ENCODE measurements around the gene PDZD2. TPM values are rescaled to one million over a fixed set of nuclear protein-coding genes. Genes with fewer than 3 reads are reported as not detected.

PDZD2 gene
- total and polyA plus RNA-seq, 2 donors (not counting 3 experiments of a cell fraction or from before 2014, with no cell fraction given) = 0.66 to 6.9 TPM

DNA sequence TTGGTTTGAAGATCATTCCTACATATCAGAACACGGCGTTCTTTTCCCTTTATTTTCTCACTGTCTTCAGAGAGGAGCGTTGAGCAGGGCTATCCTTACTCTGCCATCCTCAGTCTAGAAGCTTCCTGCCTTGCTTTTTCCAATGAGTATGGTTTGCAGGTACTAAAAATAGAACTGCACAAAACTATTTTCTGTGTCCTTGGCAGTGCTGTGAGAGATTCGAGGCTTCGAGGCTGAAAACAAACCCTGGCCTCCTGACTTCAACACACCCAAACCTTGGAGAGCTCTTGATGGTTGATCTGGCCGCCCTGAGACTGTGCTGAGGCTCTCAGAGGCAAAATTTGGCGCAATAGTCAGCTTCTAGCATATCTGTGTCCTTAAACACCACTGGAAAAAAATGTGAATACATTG is 456.3 kb downstream of the PDZD2 start:
- ChIA-PET CTCF (interaction anchor here (0.6 to 4.2 kb wide), 4 partner anchors 11 to 519 kb away, joined by 3 to 100 read pairs (median 4); no protein-coding TSS in a partner anchor), POLR2A (no interaction called here)
- Histone ChIP-seq H2AFZ (ENCODE audit: low read depth, low read length) (no peak overlapping the region), H3K36me3 (ENCODE audit: control insufficient read depth in 2 of 2, extremely low read depth in 1 of 2, insufficient read depth in 2 of 2, low read length in 2 of 2) (no peaks in the 10 kb centered on the region), H3K9me3 (replicated peaks; ENCODE audit: control insufficient read depth, insufficient read depth, low read length) (no peaks in the 10 kb centered on the region), H3K4me3 (replicated peaks in 1 of 3; ENCODE audit: insufficient read depth in 1 of 3, low read depth in 1 of 3, low read length in 3 of 3) (no peak overlapping the region), H3K9ac (replicated peaks; ENCODE audit: extremely low read depth, insufficient read depth, low read length) (no peak overlapping the region), H3K27me3 (ENCODE audit: control insufficient read depth in 2 of 2, insufficient read depth in 2 of 2, low read length in 2 of 2) (no peaks in the 10 kb centered on the region), H4K20me1 (replicated peaks; ENCODE audit: control insufficient read depth, extremely low read depth, insufficient read depth, low read length) (no peaks in the 10 kb centered on the region), H3K4me2 (ENCODE audit: insufficient read depth, low read length) (no peak overlapping the region), H3K27ac (ENCODE audit: insufficient read depth, low read depth, low read length) (no peak overlapping the region), H3K4me1 (ENCODE audit: control insufficient read depth, extremely low read depth, insufficient read depth, low read length) (peaks cover 32% of the 10 kb centered on the region), H3K79me2 (ENCODE audit: control insufficient read depth, insufficient read depth, low read length) (no peaks in the 10 kb centered on the region), H3K9me1 (replicated peaks; ENCODE audit: control insufficient read depth, extremely low read depth, insufficient read depth, low read length) (no peaks in the 10 kb centered on the region)
- intact Hi-C loops (cut with micrococcal nuclease) = loop anchor here (5.0 kb wide), 1 partner anchor 492 kb away; the partner anchor contains the start of gene SUB1
- dilution Hi-C loops (cut with MboI; ENCODE audit: extremely low pct_ligation_motif_present, low sequenced_read_pairs) = no loop called here
- FAIRE-seq = no peak
- TF ChIP-seq, protein P1, sequence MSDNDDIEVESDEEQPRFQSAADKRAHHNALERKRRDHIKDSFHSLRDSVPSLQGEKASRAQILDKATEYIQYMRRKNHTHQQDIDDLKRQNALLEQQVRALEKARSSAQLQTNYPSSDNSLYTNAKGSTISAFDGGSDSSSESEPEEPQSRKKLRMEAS (IDR thresholded peaks at IDR 0.05; ENCODE audit: insufficient read depth, insufficient read length) = no peak
- TF ChIP-seq GATA2 (IDR thresholded peaks at IDR 0.05; ENCODE audit: insufficient read depth, insufficient read length, low read depth, low read length) (no peak), JUN (IDR thresholded peaks at IDR 0.05; ENCODE audit: borderline replicate concordance, insufficient read depth, insufficient read length, low read depth) (no peak), CTCF (IDR thresholded peaks at IDR 0.05; ENCODE audit: extremely low read depth in 1 of 2, insufficient read depth in 1 of 2, low read depth in 1 of 2, low read length in 2 of 2) (no peak), POLR2AphosphoS5 (IDR thresholded peaks at IDR 0.05; ENCODE audit: insufficient read depth, low read depth, low read length) (no peak), MYC (IDR thresholded peaks at IDR 0.05; ENCODE audit: low read depth, low read length) (no peak), POLR2A (IDR thresholded peaks at IDR 0.05; ENCODE audit: low read depth, low read length) (no peak), FOS (IDR thresholded peaks at IDR 0.05; ENCODE audit: borderline replicate concordance, insufficient read depth, low read length) (no peak), EZH2 (IDR thresholded peaks at IDR 0.05; ENCODE audit: borderline replicate concordance, low read depth, low read length, severe bottlenecking) (no peak)
- DNase-seq (ENCODE audit: low read depth, low spot score) = no peak
- no TSS peak for BruUV-seq (replicated peaks)

Measured in endothelial cell of umbilical vein (primary cell).